Tibial artery (tissue), 4 donors: ENCODE data around the gene ATG9B.
A peak's percentile ranks its signal among the peaks of the same experiment; 100 is the strongest.

Experiments used
- DNase-seq, 2 donors: peaks; one replicate each; pipeline ENCODE4 v3.0.0-alpha.2; 2019
- H3K27ac ChIP-seq, 2 donors: fragments of 200-600 bp; sonication (generic) in 1 of 2; 1 replicate in 1 of 2; 2 replicates in 1 of 2; pipeline ENCODE4 v1.5.1; 2018 to 2019; ENCODE audit warnings: mild to moderate bottlenecking in 1 of 2
- H3K27me3 ChIP-seq, 2 donors: fragments of 200-600 bp; sonication (generic) in 1 of 2; one replicate each; pipeline versions ENCODE4 v1.5.1 to v1.6.0; 2016 to 2019
- H3K36me3 ChIP-seq, 3 donors: fragments of 200-600 bp; sonication (generic) in 2 of 3; one replicate each; pipeline ENCODE4 v1.5.1; 2016 to 2019; ENCODE audit warnings: mild to moderate bottlenecking in 2 of 3
- H3K4me1 ChIP-seq, 4 donors: fragments of 200-600 bp; sonication (generic) in 2 of 4; 1 replicate in 3 of 4; 2 replicates in 1 of 4; pipeline ENCODE4 v1.5.1; 2016 to 2019
- H3K4me3 ChIP-seq, 2 donors: fragments of 200-600 bp; sonication (generic) in 1 of 2; 1 replicate in 1 of 2; 2 replicates in 1 of 2; pipeline ENCODE4 v1.5.1; 2018 to 2019; ENCODE audit warnings: mild to moderate bottlenecking in 2 of 2
- H3K9me3 ChIP-seq, 3 donors: fragments of 200-600 bp; sonication (generic) in 1 of 3; one replicate each; pipeline ENCODE4 v1.5.1; 2016 to 2019
- intact Hi-C: fragments of 100-400 bp; cut with DNase I; formaldehyde crosslinking; loops from one replicate; pipeline ENCODE4 v1.15.0; 2023; ENCODE audit warnings: low total_unique reads
- TF ChIP-seq, protein P1 (sequence below), 2 experiments: fragments of 200-600 bp in 1 of 2; fragments of 450-650 bp in 1 of 2; IDR thresholded peaks; one replicate each; pipeline ENCODE4 v1.5.1; 2017 to 2019; ENCODE audit warnings: antibody characterized with exemption in 2 of 2, mild to moderate bottlenecking in 1 of 2, moderate library complexity in 1 of 2

Gene ATG9B

DNA sequence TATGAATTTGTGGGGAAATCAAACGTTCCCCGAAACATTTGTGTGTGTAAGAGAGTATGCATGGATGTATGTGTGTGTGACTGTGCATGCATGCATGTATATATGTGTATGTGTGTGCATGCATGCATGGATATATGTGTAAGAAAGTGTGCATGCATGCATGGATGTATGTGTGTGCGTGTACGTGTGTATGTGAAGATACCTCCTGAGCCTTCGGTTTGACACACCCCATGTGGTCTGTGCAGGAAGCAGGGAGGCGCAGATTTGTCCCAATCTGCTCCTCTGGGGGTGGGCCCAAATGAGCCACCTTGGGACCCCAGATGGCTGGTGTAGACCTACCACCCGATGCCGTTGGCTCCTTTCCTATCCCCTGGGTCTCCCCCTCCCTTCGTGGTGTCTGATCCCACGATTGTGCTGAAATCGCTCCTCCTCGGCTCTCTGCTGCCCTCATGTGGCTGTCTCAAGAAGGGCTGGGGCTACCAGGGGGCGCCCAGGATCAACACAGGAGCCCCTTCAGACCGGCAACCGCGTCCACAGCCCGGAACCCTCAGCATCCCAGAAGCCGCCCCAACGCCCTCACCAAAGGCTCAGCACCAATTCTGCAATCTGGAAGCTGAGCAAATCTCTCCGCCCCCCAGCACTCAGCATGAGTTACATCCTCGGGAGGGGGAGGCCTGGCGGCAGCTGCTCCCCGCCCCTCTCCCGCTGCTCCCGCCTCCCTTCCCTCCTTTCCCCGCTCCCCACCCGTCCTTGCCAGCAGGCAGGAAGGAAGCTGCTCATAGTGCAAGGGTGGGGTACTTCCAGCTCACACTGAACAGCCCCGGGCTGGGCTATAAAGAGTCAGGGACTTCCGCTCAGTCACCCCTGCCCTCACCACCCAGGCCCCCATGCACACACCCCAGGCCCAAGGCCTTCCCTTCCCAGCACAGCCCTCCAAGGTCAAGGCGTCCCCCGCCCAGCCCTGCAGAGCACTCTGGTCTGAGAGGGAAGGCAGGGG, 35.8 kb downstream of the ATG9B start:
- Histone ChIP-seq H3K9me3 (peaks cover 0 to 18% (median 14%) of the 10 kb centered on the region in 3 donors), H3K4me3 (no peak overlapping the region), H3K4me1 (peaks cover 0 to 8% (median 0%) of the 10 kb centered on the region in 4 donors), H3K27me3 (peaks cover 0 to 53% of the 10 kb centered on the region in 2 donors), H3K27ac (no peak overlapping the region), H3K36me3 (no peaks in the 10 kb centered on the region)
- DNase-seq: peak; percentile 54 to 77
- TF ChIP-seq, protein P1, sequence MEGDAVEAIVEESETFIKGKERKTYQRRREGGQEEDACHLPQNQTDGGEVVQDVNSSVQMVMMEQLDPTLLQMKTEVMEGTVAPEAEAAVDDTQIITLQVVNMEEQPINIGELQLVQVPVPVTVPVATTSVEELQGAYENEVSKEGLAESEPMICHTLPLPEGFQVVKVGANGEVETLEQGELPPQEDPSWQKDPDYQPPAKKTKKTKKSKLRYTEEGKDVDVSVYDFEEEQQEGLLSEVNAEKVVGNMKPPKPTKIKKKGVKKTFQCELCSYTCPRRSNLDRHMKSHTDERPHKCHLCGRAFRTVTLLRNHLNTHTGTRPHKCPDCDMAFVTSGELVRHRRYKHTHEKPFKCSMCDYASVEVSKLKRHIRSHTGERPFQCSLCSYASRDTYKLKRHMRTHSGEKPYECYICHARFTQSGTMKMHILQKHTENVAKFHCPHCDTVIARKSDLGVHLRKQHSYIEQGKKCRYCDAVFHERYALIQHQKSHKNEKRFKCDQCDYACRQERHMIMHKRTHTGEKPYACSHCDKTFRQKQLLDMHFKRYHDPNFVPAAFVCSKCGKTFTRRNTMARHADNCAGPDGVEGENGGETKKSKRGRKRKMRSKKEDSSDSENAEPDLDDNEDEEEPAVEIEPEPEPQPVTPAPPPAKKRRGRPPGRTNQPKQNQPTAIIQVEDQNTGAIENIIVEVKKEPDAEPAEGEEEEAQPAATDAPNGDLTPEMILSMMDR (IDR thresholded peaks at IDR 0.05): peak; percentile 48 to 65
- intact Hi-C loops: no loop called here

DNA sequence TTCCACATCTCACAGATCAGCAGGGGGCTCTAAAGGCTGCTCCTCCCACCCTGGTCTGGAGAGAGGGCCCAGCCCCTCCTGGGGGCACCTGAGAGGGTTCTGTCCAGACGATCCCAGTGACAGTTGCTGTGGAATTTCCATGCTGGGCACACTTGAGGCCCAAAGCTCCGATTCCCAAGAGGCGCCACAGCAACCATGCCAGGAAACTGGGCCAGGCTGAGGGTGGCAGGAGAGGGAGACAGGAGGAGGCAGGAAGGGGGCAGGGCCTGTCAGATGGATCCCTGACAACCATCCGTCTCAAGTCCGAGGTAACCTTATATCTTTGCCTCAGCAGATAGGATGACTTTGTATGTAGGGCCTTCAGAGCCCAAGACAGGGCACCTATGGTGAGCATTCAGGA, 37.7 kb downstream of the ATG9B start:
- H3K4me3 ChIP-seq: no peak overlapping the region
- DNase-seq: no peak
- H3K36me3 ChIP-seq: no peaks in the 10 kb centered on the region
- H3K4me1 ChIP-seq: peaks cover 0 to 8% (median 0%) of the 10 kb centered on the region in 4 donors
- peaks cover 0 to 61% of the 10 kb centered on the region in 2 donors for H3K27me3 ChIP-seq
- intact Hi-C loops: no loop called here
- no peak overlapping the region for H3K27ac ChIP-seq
- H3K9me3 ChIP-seq: peaks cover 0 to 18% (median 14%) of the 10 kb centered on the region in 3 donors
- TF ChIP-seq, protein P1 (IDR thresholded peaks at IDR 0.05): no peak

DNA sequence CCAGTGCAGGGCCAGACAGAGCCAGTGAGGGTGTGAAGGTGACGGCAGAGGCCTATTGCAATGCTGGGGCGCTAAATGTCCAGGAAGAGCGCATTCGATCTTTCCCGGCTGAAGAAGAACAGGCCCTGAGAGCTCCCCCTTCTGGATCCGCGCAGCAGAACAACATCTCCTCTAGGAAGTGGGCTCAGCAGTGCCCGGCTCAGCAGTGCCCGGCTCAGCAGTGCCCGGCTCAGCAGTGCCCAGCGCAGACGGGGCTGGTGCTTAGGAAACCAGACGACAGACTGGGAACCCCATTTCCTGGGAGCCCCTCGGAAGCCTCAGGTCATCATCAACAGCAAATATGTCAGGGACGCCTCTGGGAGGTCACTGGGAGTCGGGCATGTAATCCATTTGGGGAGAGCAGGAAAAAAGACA, 38.2 kb downstream of the ATG9B start:
- H3K27me3 ChIP-seq: peaks cover 0 to 66% of the 10 kb centered on the region in 2 donors
- intact Hi-C loops: no loop called here

DNA sequence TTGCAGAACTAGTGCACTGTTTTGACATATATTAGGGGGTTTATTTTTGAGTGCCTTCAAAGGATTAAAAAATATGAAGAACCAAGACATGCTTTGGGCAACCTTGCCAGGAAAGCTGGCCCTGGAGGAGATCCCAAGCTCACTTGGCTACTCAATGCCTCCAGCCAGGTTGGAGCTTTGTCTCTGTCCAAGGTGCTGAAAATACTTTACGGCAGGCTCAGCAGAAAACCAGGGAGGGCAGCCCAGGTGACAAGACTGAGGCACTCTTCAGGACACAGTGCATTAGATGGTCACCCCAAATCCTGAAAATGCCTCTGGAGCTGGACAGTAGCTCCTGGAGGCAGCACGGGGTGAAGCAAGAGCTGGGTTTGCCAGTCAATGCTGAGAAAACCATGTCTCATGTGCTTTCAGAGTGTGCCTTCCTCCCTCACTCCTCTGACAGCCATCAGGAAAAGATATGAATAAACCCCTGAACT, 40.4 kb downstream of the ATG9B start:
- Histone ChIP-seq H3K27me3 (peaks cover 0 to 77% of the 10 kb centered on the region in 2 donors), H3K27ac (no peak overlapping the region), H3K4me3 (no peak overlapping the region), H3K4me1 (peaks cover 0 to 18% (median 5%) of the 10 kb centered on the region in 4 donors), H3K9me3 (no peaks in the 10 kb centered on the region), H3K36me3 (no peaks in the 10 kb centered on the region)
- DNase-seq: no peak
- intact Hi-C loops: no loop called here
- TF ChIP-seq, protein P1 (IDR thresholded peaks at IDR 0.05): no peak

More for the DNA sequence above, 38.2 kb downstream of the ATG9B start:
- Histone ChIP-seq H3K36me3 (no peaks in the 10 kb centered on the region), H3K4me3 (no peak overlapping the region), H3K9me3 (peaks cover 0 to 14% (median 11%) of the 10 kb centered on the region in 3 donors), H3K4me1 (peaks cover 0 to 8% (median 0%) of the 10 kb centered on the region in 4 donors), H3K27ac (no peak overlapping the region)
- TF ChIP-seq, protein P1 (IDR thresholded peaks at IDR 0.05): peak in 1 of 2 experiments; percentile 29
- peak in 1 of 2 donors; percentile 37 for DNase-seq

DNA sequence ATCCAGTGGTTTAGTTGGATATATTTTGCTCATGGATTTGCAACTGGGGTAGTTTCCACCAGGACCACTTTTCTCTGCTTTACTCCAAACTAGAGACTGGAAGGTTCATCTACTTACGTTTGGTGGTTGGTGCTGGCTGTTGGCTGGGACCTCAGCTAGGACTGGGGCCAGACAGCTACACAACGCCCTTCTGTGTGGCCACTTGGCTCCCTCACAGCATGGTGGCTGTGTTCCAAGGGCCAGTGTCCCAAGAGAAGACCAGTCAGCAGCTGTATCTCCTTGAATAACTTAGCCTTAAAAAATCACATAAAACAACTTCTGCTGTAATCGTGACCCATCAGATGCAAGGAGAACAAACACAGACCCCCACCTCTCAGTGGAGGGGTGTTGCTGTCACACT, 41.9 kb downstream of the ATG9B start:
- Histone ChIP-seq H3K27me3 (peaks cover 0 to 75% of the 10 kb centered on the region in 2 donors), H3K36me3 (no peaks in the 10 kb centered on the region), H3K27ac (no peak overlapping the region), H3K4me1 (peaks cover 0 to 24% (median 19%) of the 10 kb centered on the region in 4 donors), H3K9me3 (no peaks in the 10 kb centered on the region), H3K4me3 (no peak overlapping the region)
- DNase-seq: no peak
- TF ChIP-seq, protein P1 (IDR thresholded peaks at IDR 0.05): no peak
- intact Hi-C loops: no loop called here
